NCI-H2171 (cell line): ENCODE measurements around the gene AFDN.
A peak's percentile ranks its signal among the peaks of the same experiment; 100 is the strongest.

Experiments
- DNase-seq: peaks from one replicate; lab custom pipeline; 2025; lab: John Stamatoyannopoulos, UW

Gene AFDN

GRCh38 chr6:167879612-167880011 is 52.9 kb downstream of the AFDN start:
- DNase-seq, result no peak

DNA sequence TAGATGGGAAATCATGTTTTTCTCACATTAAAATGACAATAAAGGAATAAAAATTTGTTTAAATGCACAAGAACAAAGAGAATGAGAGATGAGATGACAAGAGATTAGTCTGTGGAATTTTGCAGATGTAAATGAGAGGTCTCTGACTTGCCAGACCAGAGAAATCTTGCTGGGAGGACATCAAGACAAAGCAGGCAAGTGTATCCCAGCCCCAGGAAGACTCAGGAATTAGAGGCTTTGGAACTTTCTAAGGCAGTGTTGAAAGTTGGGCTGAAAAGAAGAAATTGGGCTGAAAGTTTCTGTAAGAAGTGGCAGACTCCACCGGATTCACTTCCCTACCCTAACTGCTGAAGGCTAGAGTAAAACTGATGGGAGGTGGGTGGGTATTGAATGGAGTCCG is 54.6 kb downstream of the AFDN start:
- DNase-seq, result no peak

- no peak for DNase-seq
Measured at GRCh38 chr6:167882244-167882643, 55.5 kb downstream of the AFDN start.

DNA sequence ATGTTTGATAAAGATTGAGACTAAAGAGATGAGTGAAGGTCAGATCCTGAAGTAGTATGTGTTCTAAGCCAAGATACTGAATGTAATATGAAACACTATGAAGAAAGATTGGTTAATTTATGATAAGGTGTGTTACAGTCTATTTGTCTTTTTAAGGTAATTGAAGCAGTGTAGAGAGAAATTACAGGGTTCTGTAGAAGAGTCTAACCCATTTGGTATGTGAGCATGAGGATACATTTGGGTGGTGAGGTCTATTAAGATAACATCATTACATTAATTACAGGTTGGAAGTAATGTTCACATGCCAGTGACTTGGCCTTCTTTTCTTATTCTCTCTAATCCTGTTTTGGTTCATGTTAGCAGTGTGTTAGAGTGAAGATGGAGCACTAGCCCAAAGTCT is 61.4 kb downstream of the AFDN start:
- no peak for DNase-seq

DNA sequence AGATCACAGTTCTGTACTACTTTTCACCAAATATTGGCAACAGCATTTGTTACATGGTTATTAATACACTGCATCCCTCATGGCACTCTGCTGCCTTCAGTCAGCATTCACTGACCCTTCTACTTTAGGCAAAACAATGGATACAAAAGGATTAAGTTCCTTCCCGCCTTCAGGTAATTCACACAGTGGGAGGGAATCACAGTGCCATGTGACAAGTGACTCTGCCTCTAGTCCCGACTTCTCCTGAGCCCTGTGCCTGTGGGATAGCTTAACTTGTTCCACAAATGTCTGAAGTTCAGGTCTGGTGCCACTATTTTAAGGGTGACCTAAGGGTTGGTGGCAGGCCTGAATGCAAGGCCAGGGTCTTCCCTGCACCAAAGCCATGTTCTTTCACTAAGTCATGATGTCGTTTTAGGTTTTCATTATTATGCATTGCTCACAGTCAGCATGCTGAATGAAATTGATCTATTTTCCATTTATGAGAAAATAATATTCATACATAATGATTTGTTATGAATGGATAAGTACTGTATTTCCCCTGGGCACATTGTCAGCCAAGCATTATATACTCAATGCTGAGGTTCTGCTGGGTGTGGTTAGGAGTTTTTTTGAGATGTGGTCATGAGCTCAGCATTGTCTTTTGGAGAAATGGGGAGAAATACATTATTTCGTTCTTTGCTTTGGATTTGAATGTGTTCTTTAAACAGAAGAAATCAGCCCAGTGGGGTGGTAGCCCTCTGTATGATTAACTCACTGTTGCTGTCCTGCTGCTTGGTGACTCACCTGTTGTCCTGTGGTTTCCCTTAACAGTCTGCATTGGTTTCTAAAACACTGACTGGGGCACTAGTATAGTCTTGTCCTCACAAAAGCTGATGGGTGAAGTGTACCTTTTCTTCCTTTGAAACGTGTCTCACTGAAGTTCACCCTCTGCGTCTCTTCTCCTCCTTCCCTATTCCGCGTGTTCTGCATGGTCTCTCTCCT is 66.4 kb downstream of the AFDN start:
- no peak for DNase-seq

DNA sequence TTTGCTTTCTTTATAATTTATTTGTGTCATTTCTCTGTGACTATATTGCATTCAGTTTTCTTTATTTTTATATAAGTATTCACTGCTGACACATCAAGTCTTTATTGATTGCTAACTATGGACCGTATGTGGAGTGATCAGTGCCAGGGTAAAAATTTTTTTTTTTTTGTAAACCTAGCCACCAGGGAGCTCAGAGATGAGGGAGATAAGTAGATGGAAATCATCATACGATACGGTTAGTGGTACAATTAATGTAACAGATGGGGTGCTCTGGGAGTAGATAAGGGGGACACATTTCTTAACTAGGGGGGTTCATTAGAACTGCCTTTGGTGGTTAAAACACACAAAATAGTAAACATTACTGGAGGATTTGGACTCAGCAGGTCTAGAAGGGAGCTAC is 68.3 kb downstream of the AFDN start:
- DNase-seq, result no peak

- DNase-seq, result no peak
Measured at GRCh38 chr6:167896648-167897047, 69.9 kb downstream of the AFDN start.

DNA sequence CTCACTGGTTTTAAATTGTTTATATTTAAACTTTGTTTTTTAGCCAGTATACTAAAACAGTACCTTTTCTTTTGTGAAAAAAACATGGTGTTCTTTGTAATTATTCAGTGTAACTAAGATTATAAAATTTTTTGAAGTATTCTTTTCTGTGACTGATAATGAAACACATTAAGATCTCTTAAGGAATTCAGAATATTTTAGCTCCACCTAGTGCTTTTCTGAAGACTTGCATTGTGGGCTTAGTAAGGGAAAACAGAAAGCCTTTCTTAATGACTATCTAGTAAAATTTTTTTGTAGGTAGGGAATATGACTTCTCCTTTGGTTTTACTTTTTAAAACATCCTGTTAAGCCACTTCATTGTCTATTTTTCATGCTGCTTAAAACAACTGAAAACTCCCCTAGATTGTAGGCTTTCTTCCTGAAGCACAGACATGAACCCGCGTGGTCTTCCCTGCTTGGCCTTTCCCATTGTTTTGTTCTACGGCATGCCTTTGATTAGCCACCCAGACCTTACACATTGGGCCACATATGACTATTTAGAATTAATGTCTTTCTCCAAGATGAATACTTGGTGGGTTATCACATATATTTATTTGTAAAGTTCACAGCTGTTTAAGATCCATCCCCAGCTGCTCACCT is 72.1 kb downstream of the AFDN start:
- DNase-seq, result peak; percentile 13

DNA sequence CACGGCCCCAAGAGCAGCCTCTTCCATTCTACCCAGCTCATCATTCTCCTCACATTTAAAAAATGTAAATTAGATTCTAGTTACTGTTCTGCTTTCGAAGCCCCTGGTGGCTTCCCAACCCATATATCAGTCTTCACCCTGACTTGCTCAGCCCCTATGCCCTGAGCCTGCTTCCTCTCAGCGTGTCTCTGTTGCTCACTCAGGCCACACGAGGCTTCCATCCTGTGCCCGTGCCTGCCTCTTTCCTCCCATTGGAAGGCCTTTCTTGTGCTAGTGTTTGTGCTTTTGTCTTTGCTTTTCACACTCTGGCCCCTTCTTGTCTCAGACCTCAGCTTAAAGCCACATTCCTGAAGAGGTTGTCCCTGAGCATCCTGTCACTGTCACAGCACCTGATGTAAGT is 78.1 kb downstream of the AFDN start:
- no peak for DNase-seq

DNA sequence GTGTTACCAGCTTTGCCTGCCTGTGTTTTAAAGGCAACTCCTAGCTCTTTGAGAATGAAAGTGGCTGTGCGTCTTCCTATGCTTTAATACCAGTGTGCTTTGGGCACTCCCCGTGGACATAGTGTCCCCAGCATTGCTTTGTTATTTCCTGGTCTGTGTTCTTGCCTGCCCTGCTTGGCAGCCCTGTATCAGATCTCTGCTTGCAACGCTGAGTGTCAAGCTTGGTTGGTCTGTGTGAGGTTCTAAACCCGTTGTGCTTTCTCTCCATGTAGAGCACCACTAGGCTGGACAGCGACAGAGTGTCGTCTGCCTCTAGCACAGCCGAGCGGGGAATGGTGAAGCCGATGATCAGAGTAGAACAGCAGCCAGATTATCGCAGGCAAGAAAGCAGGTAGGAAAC is 80.2 kb downstream of the AFDN start:
- no peak for DNase-seq

GRCh38 chr6:167907837-167908681 is 81.3 kb downstream of the AFDN start:
- DNase-seq, result no peak

DNA sequence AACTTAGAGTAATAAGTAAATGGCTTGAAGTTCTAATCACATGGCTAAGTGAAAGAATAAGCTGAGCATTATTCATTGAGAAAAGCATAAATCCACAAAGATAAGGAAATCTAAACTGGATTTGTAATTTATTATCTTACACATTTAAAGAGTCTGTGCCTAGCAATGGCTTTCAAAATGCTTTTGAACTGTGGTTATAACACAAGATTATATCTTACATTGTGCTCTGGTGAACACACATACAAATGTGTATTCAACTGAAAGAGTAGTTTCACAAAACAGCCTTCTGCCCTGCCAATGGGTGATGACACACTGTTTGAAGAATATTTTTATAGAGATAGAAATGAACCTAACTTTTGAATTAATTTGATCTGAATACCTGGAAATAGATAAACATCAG is 83.3 kb downstream of the AFDN start:
- DNase-seq, result no peak

DNA sequence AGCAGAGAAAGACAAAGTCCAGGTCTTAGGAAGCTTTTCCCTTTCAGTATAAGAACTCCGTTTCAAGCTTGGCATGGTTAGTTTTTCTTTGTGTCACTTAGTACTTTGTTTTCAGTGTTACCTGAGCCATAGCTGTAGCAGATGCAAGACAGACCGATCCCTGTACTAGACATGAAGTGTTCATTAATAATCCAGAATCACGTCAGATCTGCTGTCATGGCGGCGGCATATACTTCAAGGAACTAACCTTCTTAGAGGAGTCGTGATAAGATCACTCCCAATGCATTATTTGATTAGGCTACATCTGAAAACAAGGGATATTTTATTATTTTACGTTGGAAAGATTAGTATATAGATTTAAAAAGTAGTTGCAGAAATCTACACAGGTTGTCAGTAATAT is 83.9 kb downstream of the AFDN start:
- DNase-seq, result no peak

DNA sequence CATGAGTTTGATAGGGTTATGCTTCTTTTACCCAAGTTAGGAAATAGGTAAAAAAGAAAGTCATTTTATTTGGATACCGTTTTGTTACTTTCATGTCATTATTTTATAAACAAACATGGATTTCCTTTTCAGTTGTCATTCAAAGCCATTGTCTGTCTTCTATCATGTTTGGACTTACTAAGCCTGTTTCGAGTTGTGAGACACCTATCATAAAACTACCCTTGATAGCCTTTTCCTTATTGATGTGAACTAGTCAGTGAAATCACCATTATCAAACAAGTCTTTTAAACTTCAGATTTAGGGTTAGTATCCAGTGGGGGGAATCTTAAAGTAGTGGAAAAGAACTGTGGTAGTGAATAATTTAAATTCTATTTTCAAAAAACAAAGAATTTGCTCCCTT is 85.8 kb downstream of the AFDN start:
- DNase-seq, result no peak

DNA sequence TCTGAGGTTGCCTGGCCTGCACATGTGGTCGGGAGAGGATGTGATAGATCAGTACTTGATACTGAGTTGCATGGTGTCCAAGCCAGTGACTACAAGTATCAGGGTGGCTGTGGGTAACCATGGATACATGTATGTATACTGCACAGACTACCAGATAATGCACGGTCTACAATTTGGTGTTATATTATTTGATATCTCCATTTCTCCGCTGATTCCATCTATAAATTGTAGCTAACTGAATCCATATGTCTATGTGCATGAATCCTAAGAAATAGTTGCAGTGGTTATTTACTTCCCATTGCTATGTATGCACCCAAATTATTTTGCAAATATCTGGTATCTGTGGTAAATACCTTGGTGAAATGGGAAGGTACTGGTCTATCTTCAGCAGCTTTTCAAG is 87.0 kb downstream of the AFDN start:
- no peak for DNase-seq

- no peak for DNase-seq
Measured at GRCh38 chr6:167915139-167915538, 88.4 kb downstream of the AFDN start.

- no peak for DNase-seq
Measured at GRCh38 chr6:167917551-167918154, 90.9 kb downstream of the AFDN start.

- no peak for DNase-seq
Measured at GRCh38 chr6:167918548-167919278, 92.0 kb downstream of the AFDN start.

DNA sequence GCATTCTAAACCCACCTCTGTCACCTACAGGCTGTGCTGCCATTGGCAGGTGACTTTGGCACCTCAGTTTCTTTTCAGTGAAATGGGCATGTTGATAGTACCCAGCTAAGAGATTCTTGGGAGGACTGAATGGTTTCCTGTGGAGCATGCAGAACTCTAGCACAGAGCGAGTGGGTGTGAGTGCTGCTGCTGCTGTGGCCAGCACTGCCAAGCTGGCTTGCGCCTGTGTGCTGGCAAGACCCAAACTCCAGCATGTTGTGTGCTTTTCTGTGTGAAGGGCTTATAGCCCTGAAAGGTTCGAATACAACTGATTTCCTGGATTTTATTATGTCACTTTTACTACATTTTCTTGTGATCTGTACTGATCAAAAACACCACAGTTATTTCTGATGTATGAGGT is 92.6 kb downstream of the AFDN start:
- no peak for DNase-seq

- DNase-seq, result no peak
Measured at GRCh38 chr6:167920165-167920564, 93.5 kb downstream of the AFDN start.

DNA sequence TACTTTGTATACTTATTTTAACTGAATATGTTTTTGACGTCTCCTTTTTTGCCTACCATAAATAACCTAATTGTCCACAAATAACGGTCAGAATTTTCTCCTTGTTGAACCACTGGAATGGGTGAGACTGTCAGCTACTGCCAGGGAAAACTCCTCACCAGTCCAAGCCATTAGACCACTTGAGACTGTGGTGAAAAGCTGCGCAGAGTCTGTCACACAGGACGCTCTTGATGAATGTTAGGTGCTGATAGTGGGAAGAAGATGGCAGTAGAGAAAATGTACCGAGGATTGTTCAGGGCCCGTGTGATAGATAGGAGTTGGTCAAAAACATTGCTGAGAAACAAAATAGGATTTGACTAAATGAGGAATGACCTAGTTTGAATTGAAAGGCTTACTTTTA is 95.1 kb downstream of the AFDN start:
- no peak for DNase-seq
